ENCODE results near the gene GJD3. TPM values are rescaled to one million over a fixed set of nuclear protein-coding genes. Genes with fewer than 3 reads are reported as not detected.

The GJD3 gene
- polyA plus RNA-seq, 3 donors = not detected

DNA sequence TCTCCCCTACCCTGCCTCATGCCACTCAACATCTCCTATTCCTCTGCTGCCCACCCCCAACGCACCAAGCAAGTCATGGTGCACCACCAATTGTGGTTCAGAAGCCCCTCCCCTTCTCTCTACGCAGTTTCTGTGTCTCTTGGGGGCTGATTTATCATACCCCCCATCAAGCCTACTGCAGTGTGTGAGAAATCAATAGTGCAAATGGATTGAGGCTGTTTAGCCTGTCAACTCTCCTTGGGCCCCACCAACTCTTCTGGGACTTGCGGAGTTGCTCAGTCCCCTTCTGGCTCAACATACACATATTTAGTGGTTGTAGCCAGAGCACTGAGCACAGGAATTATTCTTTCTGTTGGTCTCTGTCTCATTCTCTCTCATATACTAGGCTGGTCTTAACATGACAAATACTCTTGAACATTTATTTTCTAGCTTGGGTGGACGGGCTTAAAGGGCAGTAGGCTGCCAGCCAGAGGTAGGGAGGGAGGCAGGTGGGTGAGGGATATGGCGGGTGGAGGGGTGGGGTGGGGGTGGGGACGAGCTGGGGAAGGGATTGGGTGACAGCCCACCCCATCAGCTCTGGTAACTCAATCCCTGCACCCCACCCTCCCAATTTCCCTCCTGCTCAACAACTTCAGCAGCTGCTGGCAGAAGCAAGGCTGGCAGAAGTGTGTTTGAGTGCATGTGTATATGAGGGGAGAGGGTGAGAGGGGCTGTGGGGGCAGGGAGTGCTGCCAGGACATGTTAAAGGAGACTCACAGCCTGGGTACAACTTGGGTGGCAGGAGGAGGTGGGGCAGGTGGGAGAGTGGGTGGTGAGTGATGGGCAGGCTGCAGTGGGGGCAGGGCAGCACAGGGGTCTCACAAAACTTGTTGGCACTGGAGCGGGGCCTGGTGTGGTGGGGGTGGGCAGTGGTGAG, 50.6 kb downstream of the GJD3 start:
- no peak overlapping the region for H2AFZ ChIP-seq (ENCODE audit: insufficient read depth, low read depth, low read length, poor library complexity, severe bottlenecking)
- no peaks in the 10 kb centered on the region for H3K36me3 ChIP-seq (replicated peaks in 1 of 2; ENCODE audit: control insufficient read depth in 1 of 2, insufficient read depth in 2 of 2, low read length in 2 of 2)
- 80% methylated on average over 1 of the region's 7 CpGs for WGBS (ENCODE audit: insufficient coverage)
- intact Hi-C loops (cut with micrococcal nuclease) = loop anchor here in 1 of 2 donors (2.0 kb wide), 1 partner anchor 39 kb away; no protein-coding TSS in a partner anchor
- H3K27ac ChIP-seq (ENCODE audit: low read depth in 1 of 2, low read length in 2 of 2) = peak overlapping the region; percentile 4 to 73
- Mint-ChIP-seq H3K36me3 (peaks cover 5 to 7% of the 10 kb centered on the region in 2 donors), H3K4me1 (peaks cover 36% of the 10 kb centered on the region), H3K9me3 (peaks cover 0 to 2% (median 0%) of the 10 kb centered on the region in 7 donors), H3K27ac (peak overlapping the region; percentile 69 to 97 (median 84)), H3K4me3 (no peak overlapping the region), H3K27me3 (ENCODE audit: low read depth in 3 of 3) (peaks cover 0 to 14% (median 8%) of the 10 kb centered on the region in 3 donors)
- peaks cover 51% of the 10 kb centered on the region for H4K20me1 ChIP-seq (ENCODE audit: insufficient read depth, low read length)
- H3K9me3 ChIP-seq (replicated peaks in 1 of 2; ENCODE audit: control insufficient read depth in 1 of 2, insufficient read depth in 1 of 2, low read length in 2 of 2) = no peaks in the 10 kb centered on the region
- no peak overlapping the region for H3K4me3 ChIP-seq (replicated peaks in 1 of 3; ENCODE audit: low read depth in 2 of 3, low read length in 3 of 3)
- DNase-seq = no peak
- no peaks in the 10 kb centered on the region for H3K27me3 ChIP-seq (ENCODE audit: control insufficient read depth in 2 of 2, insufficient read depth in 2 of 2, low read length in 2 of 2)
- H3K4me1 ChIP-seq (ENCODE audit: control insufficient read depth in 1 of 2, insufficient read depth in 2 of 2, low read length in 2 of 2) = peaks cover 83 to 88% of the 10 kb centered on the region in 2 donors
- peaks cover 22% of the 10 kb centered on the region for H3K79me2 ChIP-seq (ENCODE audit: insufficient read depth, low read length)
- peak overlapping the region; percentile 5 for H3K9ac ChIP-seq (ENCODE audit: insufficient read depth, low read length, poor library complexity, severe bottlenecking)
- no peak overlapping the region for H3K4me2 ChIP-seq (replicated peaks; ENCODE audit: extremely low read depth, low read length, poor library complexity, severe bottlenecking)
- TF ChIP-seq, protein P1, sequence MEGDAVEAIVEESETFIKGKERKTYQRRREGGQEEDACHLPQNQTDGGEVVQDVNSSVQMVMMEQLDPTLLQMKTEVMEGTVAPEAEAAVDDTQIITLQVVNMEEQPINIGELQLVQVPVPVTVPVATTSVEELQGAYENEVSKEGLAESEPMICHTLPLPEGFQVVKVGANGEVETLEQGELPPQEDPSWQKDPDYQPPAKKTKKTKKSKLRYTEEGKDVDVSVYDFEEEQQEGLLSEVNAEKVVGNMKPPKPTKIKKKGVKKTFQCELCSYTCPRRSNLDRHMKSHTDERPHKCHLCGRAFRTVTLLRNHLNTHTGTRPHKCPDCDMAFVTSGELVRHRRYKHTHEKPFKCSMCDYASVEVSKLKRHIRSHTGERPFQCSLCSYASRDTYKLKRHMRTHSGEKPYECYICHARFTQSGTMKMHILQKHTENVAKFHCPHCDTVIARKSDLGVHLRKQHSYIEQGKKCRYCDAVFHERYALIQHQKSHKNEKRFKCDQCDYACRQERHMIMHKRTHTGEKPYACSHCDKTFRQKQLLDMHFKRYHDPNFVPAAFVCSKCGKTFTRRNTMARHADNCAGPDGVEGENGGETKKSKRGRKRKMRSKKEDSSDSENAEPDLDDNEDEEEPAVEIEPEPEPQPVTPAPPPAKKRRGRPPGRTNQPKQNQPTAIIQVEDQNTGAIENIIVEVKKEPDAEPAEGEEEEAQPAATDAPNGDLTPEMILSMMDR (IDR thresholded peaks at IDR 0.05) = no peak

Small RNAs within 50 kb of the gene (small RNA-seq; reads per million reads assigned to genes)
- gene RF00019 (ENCODE audit: insufficient read length, low read depth) (not detected), gene RNA5SP441 (ENCODE audit: insufficient read length, low read depth) (not detected)

Other genes with a start within 250 kb of the GJD3 start
- gene MSL1, start 242.8 kb downstream of the GJD3 start, polyA plus RNA-seq = 10 to 100 TPM in 2 of 3 donors, 1 to 10 TPM in 1; 10.0 to 89.2 (median 11.4) TPM
- 10 to 100 TPM; 19.0 to 58.7 (median 30.2) TPM for gene CASC3, start 224.2 kb downstream of the GJD3 start, polyA plus RNA-seq
- gene RAPGEFL1, start 187.3 kb downstream of the GJD3 start, polyA plus RNA-seq = 1 to 10 TPM in 1 of 3 donors, under 1 TPM in 2; 0.09 to 6.1 (median 0.10) TPM
- 1 to 10 TPM; 5.2 to 9.7 (median 8.4) TPM for gene WIPF2, start 145.4 kb downstream of the GJD3 start, polyA plus RNA-seq
- gene CDC6, start 76.9 kb downstream of the GJD3 start, polyA plus RNA-seq = under 1 TPM in 2 of 3 donors, not detected in 1; 0.11 to 0.21 TPM
- gene RARA, start 55.6 kb downstream of the GJD3 start, polyA plus RNA-seq = 10 to 100 TPM; 14.9 to 63.9 (median 29.4) TPM
- under 1 TPM; 0.01 to 0.94 (median 0.28) TPM for gene TOP2A, start 53.2 kb upstream of the GJD3 start, polyA plus RNA-seq
- gene IGFBP4, start 78.7 kb upstream of the GJD3 start, polyA plus RNA-seq = under 1 TPM in 2 of 3 donors, not detected in 1; 0.04 to 0.15 TPM
- not detected for gene TNS4, start 136.9 kb upstream of the GJD3 start, polyA plus RNA-seq
- gene CCR7, start 200.7 kb upstream of the GJD3 start, polyA plus RNA-seq = 1 to 10 TPM in 2 of 3 donors, under 1 TPM in 1; 0.15 to 2.1 (median 1.2) TPM

Data from CD14-positive monocyte (primary cell).